ENCODE data around the gene DGKB. TPM values are rescaled to one million over a fixed set of nuclear protein-coding genes. Genes with fewer than 3 reads are reported as not detected.

Gene DGKB
- polyA plus RNA-seq, 1 donor (not counting 4 experiments of a cell fraction or from before 2014, with no cell fraction given), result 0.01 TPM

GRCh38 chr7:14770614-14771013 lies 131.9 kb downstream of the DGKB start:
- TF ChIP-seq CTCF (optimal IDR thresholded peaks at IDR 0.05 in 1 of 3, IDR thresholded peaks at IDR 0.05 in 1 of 3, conservative IDR thresholded peaks at IDR 0.05 in 1 of 3; ENCODE audit: extremely low read depth in 1 of 3, insufficient read depth in 2 of 3, low read length in 3 of 3), result no peak
- no peak for TF ChIP-seq EZH2 (IDR thresholded peaks at IDR 0.05; ENCODE audit: low read length)
- no peaks in the 10 kb centered on the region for H3K9me3 ChIP-seq (ENCODE audit: control insufficient read depth, low read depth, low read length)
- H3K27ac ChIP-seq (ENCODE audit: control insufficient read depth, insufficient read depth, low read length), result no peak overlapping the region
- H3K4me3 ChIP-seq (ENCODE audit: control insufficient read depth in 2 of 3, extremely low read depth in 1 of 3, insufficient read depth in 2 of 3, low read depth in 1 of 3, low read length in 3 of 3), result no peak overlapping the region
- DNase-seq (ENCODE audit: low read depth, low spot score) (no peak), FAIRE-seq (no peak)
- no peaks in the 10 kb centered on the region for H3K36me3 ChIP-seq (ENCODE audit: control insufficient read depth in 2 of 2, extremely low read depth in 1 of 2, insufficient read depth in 2 of 2, low read length in 2 of 2)
- H3K4me1 ChIP-seq (ENCODE audit: control insufficient read depth, extremely low read depth, insufficient read depth, low read length), result no peaks in the 10 kb centered on the region
- no peaks in the 10 kb centered on the region for H4K20me1 ChIP-seq (ENCODE audit: control insufficient read depth, extremely low read depth, insufficient read depth, low read length)
- H3K27me3 ChIP-seq (ENCODE audit: control insufficient read depth, extremely low read depth, insufficient read depth, low read length), result no peaks in the 10 kb centered on the region
- dilution Hi-C loops (cut with MboI; ENCODE audit: extremely low pct_ligation_motif_present, low sequenced_read_pairs), result no loop called here
- no peaks in the 10 kb centered on the region for H3K9me1 ChIP-seq (ENCODE audit: control insufficient read depth, extremely low read depth, insufficient read depth, low read length)
- no peak overlapping the region for H2AFZ ChIP-seq (ENCODE audit: control insufficient read depth, low read length)
- no peaks in the 10 kb centered on the region for H3K79me2 ChIP-seq (ENCODE audit: control insufficient read depth, insufficient read depth, low read length)
- no peak overlapping the region for H3K4me2 ChIP-seq (ENCODE audit: control insufficient read depth, extremely low read depth, insufficient read depth, low read depth, low read length)
- no peak overlapping the region for H3K9ac ChIP-seq (ENCODE audit: control insufficient read depth, extremely low read depth, insufficient read depth, low read length)

GRCh38 chr7:14769261-14769660 lies 133.3 kb downstream of the DGKB start:
- no peaks in the 10 kb centered on the region for H3K79me2 ChIP-seq (ENCODE audit: control insufficient read depth, insufficient read depth, low read length)
- no peaks in the 10 kb centered on the region for H3K4me1 ChIP-seq (ENCODE audit: control insufficient read depth, extremely low read depth, insufficient read depth, low read length)
- no peak overlapping the region for H2AFZ ChIP-seq (ENCODE audit: control insufficient read depth, low read length)
- no peak overlapping the region for H3K4me2 ChIP-seq (ENCODE audit: control insufficient read depth, extremely low read depth, insufficient read depth, low read depth, low read length)
- dilution Hi-C loops (cut with MboI; ENCODE audit: extremely low pct_ligation_motif_present, low sequenced_read_pairs), result no loop called here
- no peak for TF ChIP-seq CTCF (optimal IDR thresholded peaks at IDR 0.05 in 1 of 3, IDR thresholded peaks at IDR 0.05 in 1 of 3, conservative IDR thresholded peaks at IDR 0.05 in 1 of 3; ENCODE audit: extremely low read depth in 1 of 3, insufficient read depth in 2 of 3, low read length in 3 of 3)
- TF ChIP-seq EZH2 (IDR thresholded peaks at IDR 0.05; ENCODE audit: low read length), result no peak
- H3K27ac ChIP-seq (ENCODE audit: control insufficient read depth, insufficient read depth, low read length), result no peak overlapping the region
- no peaks in the 10 kb centered on the region for H3K36me3 ChIP-seq (ENCODE audit: control insufficient read depth in 2 of 2, extremely low read depth in 1 of 2, insufficient read depth in 2 of 2, low read length in 2 of 2)
- FAIRE-seq, result no peak
- H3K9me3 ChIP-seq (ENCODE audit: control insufficient read depth, low read depth, low read length), result no peaks in the 10 kb centered on the region
- H3K27me3 ChIP-seq (ENCODE audit: control insufficient read depth, extremely low read depth, insufficient read depth, low read length), result no peaks in the 10 kb centered on the region
- no peak overlapping the region for H3K4me3 ChIP-seq (ENCODE audit: control insufficient read depth in 2 of 3, extremely low read depth in 1 of 3, insufficient read depth in 2 of 3, low read depth in 1 of 3, low read length in 3 of 3)
- no peaks in the 10 kb centered on the region for H4K20me1 ChIP-seq (ENCODE audit: control insufficient read depth, extremely low read depth, insufficient read depth, low read length)
- no peak overlapping the region for H3K9ac ChIP-seq (ENCODE audit: control insufficient read depth, extremely low read depth, insufficient read depth, low read length)
- DNase-seq (ENCODE audit: low read depth, low spot score), result no peak
- no peaks in the 10 kb centered on the region for H3K9me1 ChIP-seq (ENCODE audit: control insufficient read depth, extremely low read depth, insufficient read depth, low read length)

Data from keratinocyte (primary cell).